Non-pigmented ciliary epithelial cell (primary cell): Measurements from ENCODE around the gene NFATC2.
A peak's percentile ranks its signal among the peaks of the same experiment; 100 is the strongest.

Experiments
- DNase-seq: peaks from one replicate; pipeline ENCODE4 v3.0.0-alpha.2; 2010; ENCODE audit warnings: low read depth

NFATC2 gene

GRCh38 chr20:51374961-51375360, 167.6 kb downstream of the NFATC2 start:
- DNase-seq = no peak

- DNase-seq = no peak
Measured at GRCh38 chr20:51374456-51374830, 168.1 kb downstream of the NFATC2 start.

DNA sequence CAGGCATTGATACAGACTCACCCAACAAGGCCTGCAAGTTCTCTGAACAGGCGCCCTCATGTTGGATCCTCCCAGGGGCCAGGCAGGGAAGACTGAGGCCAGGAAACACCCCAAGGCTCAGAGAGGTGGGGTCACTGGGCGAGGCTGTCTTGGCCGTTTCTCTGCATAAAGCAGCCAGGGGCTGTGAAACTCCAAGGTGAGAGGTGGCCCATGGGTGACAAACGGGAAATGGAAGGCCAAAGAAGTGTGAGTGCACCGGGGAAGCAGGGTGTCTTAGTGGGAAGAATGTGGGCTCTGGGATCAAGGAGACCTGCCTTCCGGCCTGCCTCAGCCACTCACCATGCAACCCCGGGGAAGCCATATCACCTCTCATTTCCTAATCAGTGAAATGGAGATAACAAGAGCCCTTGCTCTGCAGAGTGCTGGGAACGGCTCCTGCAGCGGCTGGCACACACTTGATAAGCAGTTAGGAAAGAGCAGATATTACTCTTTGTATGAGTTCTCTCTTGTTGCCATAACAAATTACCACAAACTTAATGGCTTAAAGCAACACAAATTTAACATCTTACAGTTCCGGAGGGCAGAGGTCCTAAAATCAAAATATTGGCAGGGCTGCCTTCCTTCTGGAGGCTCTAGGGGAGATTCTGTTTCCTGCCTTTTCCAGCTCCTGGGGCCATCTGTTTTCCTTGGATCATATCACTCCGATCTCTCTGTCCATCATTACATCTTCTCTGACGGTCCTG, 168.6 kb downstream of the NFATC2 start:
- DNase-seq = no peak

DNA sequence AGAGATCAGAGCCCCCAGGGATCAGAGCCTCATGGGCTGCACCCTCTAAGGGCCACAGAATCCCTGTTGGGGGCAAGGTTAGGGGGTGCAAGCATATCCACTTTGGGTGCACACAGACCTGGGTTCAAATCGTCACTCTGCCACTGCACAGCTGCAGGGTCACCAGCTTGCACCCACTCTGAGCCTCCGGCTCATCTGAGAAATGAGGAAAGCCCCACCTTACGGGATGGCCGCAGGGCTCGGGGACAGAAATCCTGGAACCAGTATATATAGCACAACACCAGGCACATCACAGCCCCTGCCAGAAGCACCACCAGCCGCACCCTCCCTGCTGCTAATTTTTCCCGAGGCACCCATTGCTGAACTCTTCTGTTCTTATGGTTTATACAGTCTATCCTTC, 169.6 kb downstream of the NFATC2 start:
- DNase-seq = no peak

DNA sequence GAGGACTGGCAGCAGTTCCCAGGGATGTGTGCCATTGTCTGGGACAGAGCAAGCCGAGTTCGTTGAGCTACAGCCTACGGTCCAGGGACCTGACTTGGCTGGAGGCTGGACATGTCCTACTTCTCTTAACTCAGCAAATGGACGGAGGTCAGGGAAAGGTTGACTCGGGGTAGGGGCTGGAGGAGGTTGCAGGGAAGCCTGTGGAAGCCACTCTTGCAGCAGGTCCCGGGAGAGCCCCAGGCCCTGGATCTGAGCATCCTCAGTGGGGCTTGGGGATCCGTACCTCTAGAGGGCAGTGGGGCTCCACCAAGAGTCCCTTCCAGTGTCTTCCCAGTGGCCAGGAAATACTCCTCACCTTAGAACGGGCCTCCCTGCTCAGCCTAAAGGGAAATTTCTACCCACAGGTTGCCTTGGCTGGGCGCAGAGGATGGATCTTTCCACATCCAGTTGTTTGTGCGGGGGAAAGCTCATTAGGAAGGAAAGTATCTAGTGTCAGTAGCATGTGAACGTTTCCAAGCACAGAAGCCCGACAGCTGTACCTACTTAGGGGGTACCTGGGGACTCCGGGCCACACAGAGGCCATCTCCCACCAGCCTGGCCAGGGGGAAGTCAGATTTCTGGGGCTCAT, 170.2 kb downstream of the NFATC2 start:
- DNase-seq = no peak

DNA sequence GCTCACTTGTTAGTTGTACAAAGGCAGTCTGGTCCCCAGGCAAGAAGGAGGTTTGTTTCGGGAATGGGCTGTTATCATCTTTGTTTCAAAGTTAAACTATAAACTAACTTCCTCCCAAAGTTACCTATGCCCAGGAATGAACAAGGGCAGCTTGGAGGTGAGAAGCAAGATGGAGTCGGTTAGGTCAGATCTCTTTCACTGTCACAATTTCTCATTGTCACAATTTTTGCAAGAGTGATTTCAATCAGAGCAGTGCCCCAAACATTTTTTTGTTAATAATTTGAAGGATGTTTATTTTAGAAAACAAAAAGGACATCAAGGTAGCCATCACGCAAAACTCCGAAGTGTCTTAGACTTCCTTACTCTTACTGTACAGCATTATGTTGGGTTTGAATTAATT, 170.8 kb downstream of the NFATC2 start:
- DNase-seq = no peak

- no peak for DNase-seq
Measured at GRCh38 chr20:51369503-51369902, 173.0 kb downstream of the NFATC2 start.

- DNase-seq = no peak
Measured at GRCh38 chr20:51368461-51369211, 173.9 kb downstream of the NFATC2 start.

- peak; percentile 100 for DNase-seq
Measured at GRCh38 chr20:51366155-51366886, 176.2 kb downstream of the NFATC2 start.

DNA sequence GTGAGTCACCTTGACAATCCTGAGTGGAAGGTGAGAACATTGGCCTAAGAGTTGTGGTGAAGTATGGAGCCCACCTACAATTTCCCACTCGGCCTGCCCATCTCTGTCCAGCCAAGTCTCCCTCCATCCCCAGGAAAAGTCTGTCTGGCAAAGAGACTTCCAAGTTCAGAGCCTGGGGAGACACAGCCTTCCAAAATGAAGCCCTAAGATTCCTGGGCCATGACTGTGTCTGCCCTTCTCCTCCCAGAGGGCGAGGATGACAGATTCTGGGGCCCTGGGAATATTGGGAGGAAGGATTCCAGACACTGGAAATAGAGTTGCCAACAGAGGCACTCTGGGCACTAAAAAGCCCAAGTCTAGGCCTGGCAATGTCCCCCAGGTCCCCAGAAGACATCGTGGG, 176.8 kb downstream of the NFATC2 start:
- peak; percentile 83 for DNase-seq

- DNase-seq = no peak
Measured at GRCh38 chr20:51363813-51364212, 178.7 kb downstream of the NFATC2 start.

GRCh38 chr20:51363378-51363777, 179.1 kb downstream of the NFATC2 start:
- no peak for DNase-seq

DNA sequence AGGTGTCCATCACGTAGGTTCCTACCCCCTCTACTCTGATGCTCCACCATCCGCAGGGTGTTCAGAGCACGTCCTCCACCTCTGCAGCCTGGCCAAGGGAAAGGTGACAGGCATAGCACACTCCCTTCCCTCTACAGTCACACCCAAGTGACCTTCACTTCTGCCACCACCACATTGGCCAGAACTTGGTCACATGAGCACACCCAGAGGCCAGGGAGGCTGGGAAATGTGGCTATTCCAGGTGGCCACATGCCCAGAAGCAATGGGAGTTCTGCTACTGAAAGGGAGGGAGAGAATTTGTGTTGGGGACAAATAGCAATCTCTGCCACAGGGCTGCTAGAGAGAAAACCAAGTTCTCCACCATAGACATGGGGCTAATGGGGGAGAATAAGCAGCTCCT, 180.3 kb downstream of the NFATC2 start:
- DNase-seq = no peak

DNA sequence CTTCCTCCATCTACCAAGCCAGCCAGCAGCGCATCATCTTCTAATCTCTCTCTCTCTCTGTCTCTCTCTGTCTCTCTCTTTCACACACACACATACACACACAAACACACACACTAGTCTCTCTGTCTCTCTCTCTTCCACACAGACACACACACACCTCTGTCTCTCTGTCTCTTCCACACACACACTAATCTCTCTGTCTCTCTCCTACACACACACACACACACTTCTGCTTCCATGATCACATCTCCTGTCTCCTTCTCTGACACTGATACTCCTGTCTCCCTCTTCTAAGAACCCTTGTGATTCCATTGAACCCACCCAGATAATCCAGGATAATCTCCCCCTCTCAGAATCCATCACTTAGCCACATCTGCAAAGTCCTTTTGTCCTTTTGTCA, 181.3 kb downstream of the NFATC2 start:
- no peak for DNase-seq

DNA sequence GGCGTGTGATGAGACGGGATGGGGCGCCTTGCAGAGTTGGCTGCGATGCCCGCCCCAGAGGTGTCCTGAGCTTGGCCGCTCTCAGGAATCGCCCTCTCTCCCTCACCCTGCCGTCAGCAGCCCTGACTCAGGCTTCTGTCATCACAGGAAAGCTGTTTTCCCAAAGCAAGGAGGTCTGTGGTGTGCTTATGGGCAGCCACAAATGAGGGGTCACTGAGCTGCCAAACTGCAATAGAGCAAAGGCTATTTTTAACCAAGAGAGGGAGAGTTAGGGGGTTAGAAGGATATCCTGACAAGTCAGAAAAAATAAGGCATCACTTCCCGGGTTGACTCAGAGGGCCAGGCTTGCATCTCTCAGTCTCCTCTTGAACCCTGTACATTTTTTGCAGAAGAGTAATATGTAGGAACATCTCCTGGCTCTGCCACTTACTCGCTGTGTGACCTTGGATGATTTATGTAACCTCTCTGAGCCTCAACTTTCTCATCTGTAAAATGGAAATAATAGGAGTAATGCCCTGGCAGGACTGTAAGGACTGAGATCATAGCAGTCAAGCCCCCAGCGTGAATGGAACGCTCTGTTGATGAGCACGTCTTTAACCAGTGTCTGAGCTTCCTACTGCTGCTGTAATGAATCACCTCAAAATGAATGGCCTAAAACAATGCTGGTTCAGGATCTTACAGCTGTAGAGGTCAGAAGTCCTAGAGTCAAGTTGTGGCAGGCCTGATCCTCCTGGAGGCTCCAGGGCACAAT, 181.9 kb downstream of the NFATC2 start:
- DNase-seq = peak; percentile 99

GRCh38 chr20:51359947-51360346, 182.6 kb downstream of the NFATC2 start:
- no peak for DNase-seq

- no peak for DNase-seq
Measured at GRCh38 chr20:51359401-51359800, 183.1 kb downstream of the NFATC2 start.

DNA sequence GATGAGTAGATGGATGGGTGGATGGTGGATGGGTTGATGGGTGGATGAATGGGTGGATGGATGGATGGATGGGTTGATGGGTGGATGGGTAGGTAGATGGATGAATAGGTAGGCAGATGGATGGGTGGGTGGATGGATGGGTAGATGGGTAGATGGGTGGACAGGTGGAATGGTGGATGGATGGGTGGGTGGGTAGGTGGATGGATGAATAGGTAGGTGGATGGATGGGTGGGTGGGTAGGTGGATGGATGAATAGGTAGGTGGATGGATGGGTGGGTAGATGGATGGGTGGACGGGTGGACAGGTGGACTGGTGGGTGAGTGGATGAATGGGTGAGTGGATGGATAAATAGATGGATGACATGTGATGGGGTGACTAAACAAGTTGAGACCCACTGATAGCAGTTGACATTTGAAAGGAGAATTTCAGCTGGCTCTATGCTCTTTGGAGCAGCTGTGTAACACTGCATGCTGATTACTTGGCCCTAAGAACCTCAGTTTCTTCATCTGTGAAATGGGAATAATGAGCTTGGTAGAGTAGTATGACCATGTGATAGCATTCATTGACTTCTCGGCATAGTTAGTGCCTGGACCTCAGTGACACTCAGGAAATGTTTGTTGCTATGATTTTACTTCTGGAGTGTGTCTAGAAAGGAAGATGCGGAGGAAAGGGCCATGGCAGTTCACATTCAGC, 184.3 kb downstream of the NFATC2 start:
- no peak for DNase-seq

DNA sequence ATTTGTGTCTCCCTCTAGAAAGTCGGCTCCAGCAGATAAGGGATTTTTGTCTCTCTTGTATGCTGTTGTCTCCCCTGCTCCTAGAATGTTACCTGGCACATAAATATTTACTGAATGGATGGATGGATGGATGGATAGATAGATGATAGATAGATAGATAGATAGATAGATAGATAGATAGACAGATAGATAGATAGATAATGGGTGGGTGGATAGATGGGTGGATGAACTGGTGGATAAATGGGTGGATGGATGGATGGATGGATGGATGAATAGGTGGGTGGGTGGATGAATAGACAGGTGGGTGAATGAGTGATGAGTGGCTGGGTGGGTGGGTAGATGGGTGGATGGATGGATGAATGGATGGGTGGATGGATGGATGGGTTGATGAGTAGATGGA, 185.0 kb downstream of the NFATC2 start:
- DNase-seq = no peak

DNA sequence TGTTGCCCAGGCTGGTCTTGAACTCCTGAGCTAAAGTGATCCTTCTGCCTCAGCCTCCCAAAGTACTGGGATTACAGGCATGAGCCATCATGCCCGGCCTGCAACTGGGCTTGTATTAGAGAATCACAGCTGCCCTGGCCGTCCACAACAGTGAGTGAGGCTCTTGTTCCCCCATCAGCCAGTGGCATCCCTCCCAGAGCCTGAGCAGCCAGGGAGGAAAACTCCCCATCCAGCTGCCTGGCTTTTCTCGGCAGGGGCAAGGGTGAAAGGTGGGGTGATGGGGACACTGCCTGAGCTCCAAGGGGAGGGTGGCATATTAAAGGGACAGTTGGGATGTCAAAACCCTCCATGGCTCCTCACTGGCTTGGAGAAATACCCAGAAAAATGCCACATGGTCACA, 185.6 kb downstream of the NFATC2 start:
- DNase-seq = no peak

- no peak for DNase-seq
Measured at GRCh38 chr20:51354769-51355319, 187.7 kb downstream of the NFATC2 start.
